ENCODE results near the gene FGF18.

FGF18 gene

GRCh38 chr5:171438738-171439137, 19.3 kb downstream of the FGF18 start:
- no peak overlapping the region for H2AK5ac ChIP-seq (ENCODE audit: low read length, severe bottlenecking)
- no peak overlapping the region for H3K4me2 ChIP-seq (ENCODE audit: low read length, poor library complexity, severe bottlenecking)
- no peak overlapping the region for H4K8ac ChIP-seq (ENCODE audit: low read length)
- no peak overlapping the region for H3K4ac ChIP-seq (ENCODE audit: low read depth in 1 of 2, low read length in 2 of 2)
- 86% methylated on average over 3 of the region's 4 CpGs for WGBS
- no peak overlapping the region for H2BK5ac ChIP-seq (ENCODE audit: low read depth, low read length, poor library complexity, severe bottlenecking)
- no peaks in the 10 kb centered on the region for H3K9me3 ChIP-seq (ENCODE audit: control insufficient read depth, low read length)
- H3K9ac ChIP-seq (ENCODE audit: low read length) = no peak overlapping the region
- no peak overlapping the region for H2BK12ac ChIP-seq (ENCODE audit: low read length in 2 of 2)
- no peak overlapping the region for H3K23ac ChIP-seq (ENCODE audit: low read length in 2 of 2)
- H2BK120ac ChIP-seq (ENCODE audit: low read depth, low read length) = no peak overlapping the region
- peaks cover 2 to 6% of the 10 kb centered on the region in 2 experiments for H3K36me3 ChIP-seq (ENCODE audit: control insufficient read depth in 1 of 2, insufficient read depth in 2 of 2, low read depth in 1 of 2, low read length in 2 of 2)
- no peak for DNase-seq
- no peak overlapping the region for H3K27ac ChIP-seq (ENCODE audit: low read length, poor library complexity, severe bottlenecking)
- peaks cover 0 to 5% of the 10 kb centered on the region in 2 experiments for H3K27me3 ChIP-seq (ENCODE audit: control insufficient read depth in 1 of 2, insufficient read depth in 1 of 2, low read length in 2 of 2)
- H2BK15ac ChIP-seq (ENCODE audit: low read depth, poor library complexity, severe bottlenecking) = no peak overlapping the region
- H3K79me1 ChIP-seq (replicated peaks; ENCODE audit: low read length, poor library complexity, severe bottlenecking) = no peaks in the 10 kb centered on the region
- H3K18ac ChIP-seq (ENCODE audit: low read depth in 1 of 2, low read length in 2 of 2) = no peak overlapping the region
- H3K14ac ChIP-seq (ENCODE audit: low read length in 2 of 2) = no peak overlapping the region
- no peak overlapping the region for H2AFZ ChIP-seq (ENCODE audit: low read depth, low read length)
- no peak overlapping the region for H3K4me3 ChIP-seq (ENCODE audit: insufficient read depth in 1 of 2, low read depth in 1 of 2, low read length in 2 of 2)
- no peak overlapping the region for H4K91ac ChIP-seq (ENCODE audit: low read length)
- peaks cover 12% of the 10 kb centered on the region for H3K4me1 ChIP-seq (ENCODE audit: control insufficient read depth, insufficient read depth, low read depth, low read length)

- H4K91ac ChIP-seq (ENCODE audit: low read length) = peak overlapping the region; percentile 54
- WGBS = 95% methylated on average over 13 of the region's 14 CpGs
- H3K4me2 ChIP-seq (ENCODE audit: low read length, poor library complexity, severe bottlenecking) = no peak overlapping the region
- no peak overlapping the region for H4K8ac ChIP-seq (ENCODE audit: low read length)
- no peaks in the 10 kb centered on the region for H3K9me3 ChIP-seq (ENCODE audit: control insufficient read depth, low read length)
- no peak overlapping the region for H3K14ac ChIP-seq (ENCODE audit: low read length in 2 of 2)
- H2AK5ac ChIP-seq (ENCODE audit: low read length, severe bottlenecking) = no peak overlapping the region
- H2AFZ ChIP-seq (ENCODE audit: low read depth, low read length) = no peak overlapping the region
- H2BK12ac ChIP-seq (ENCODE audit: low read length in 2 of 2) = no peak overlapping the region
- no peak for DNase-seq
- no peaks in the 10 kb centered on the region for H3K79me1 ChIP-seq (replicated peaks; ENCODE audit: low read length, poor library complexity, severe bottlenecking)
- no peak overlapping the region for H3K4me3 ChIP-seq (ENCODE audit: insufficient read depth in 1 of 2, low read depth in 1 of 2, low read length in 2 of 2)
- no peak overlapping the region for H2BK15ac ChIP-seq (ENCODE audit: low read depth, poor library complexity, severe bottlenecking)
- H3K27ac ChIP-seq (ENCODE audit: low read length, poor library complexity, severe bottlenecking) = no peak overlapping the region
- H3K4ac ChIP-seq (ENCODE audit: low read depth in 1 of 2, low read length in 2 of 2) = no peak overlapping the region
- peak overlapping the region in 1 of 2 experiments; percentile 46 for H3K23ac ChIP-seq (ENCODE audit: low read length in 2 of 2)
- H3K36me3 ChIP-seq (ENCODE audit: control insufficient read depth in 1 of 2, insufficient read depth in 2 of 2, low read depth in 1 of 2, low read length in 2 of 2) = peaks cover 2% of the 10 kb centered on the region in 2 experiments
- H2BK5ac ChIP-seq (ENCODE audit: low read depth, low read length, poor library complexity, severe bottlenecking) = no peak overlapping the region
- H3K4me1 ChIP-seq (ENCODE audit: control insufficient read depth, insufficient read depth, low read depth, low read length) = peaks cover 15% of the 10 kb centered on the region
- no peak overlapping the region for H3K18ac ChIP-seq (ENCODE audit: low read depth in 1 of 2, low read length in 2 of 2)
- no peak overlapping the region for H3K9ac ChIP-seq (ENCODE audit: low read length)
- H2BK120ac ChIP-seq (ENCODE audit: low read depth, low read length) = no peak overlapping the region
- H3K27me3 ChIP-seq (ENCODE audit: control insufficient read depth in 1 of 2, insufficient read depth in 1 of 2, low read length in 2 of 2) = peaks cover 0 to 5% of the 10 kb centered on the region in 2 experiments
These were observed 21.9 kb downstream of the FGF18 start for GRCh38 chr5:171441246-171441791.

GRCh38 chr5:171442287-171443042, 23.0 kb downstream of the FGF18 start:
- no peak overlapping the region for H2BK5ac ChIP-seq (ENCODE audit: low read depth, low read length, poor library complexity, severe bottlenecking)
- no peak overlapping the region for H3K27ac ChIP-seq (ENCODE audit: low read length, poor library complexity, severe bottlenecking)
- no peak overlapping the region for H4K91ac ChIP-seq (ENCODE audit: low read length)
- H2AK5ac ChIP-seq (ENCODE audit: low read length, severe bottlenecking) = no peak overlapping the region
- peaks cover 0 to 5% of the 10 kb centered on the region in 2 experiments for H3K27me3 ChIP-seq (ENCODE audit: control insufficient read depth in 1 of 2, insufficient read depth in 1 of 2, low read length in 2 of 2)
- peaks cover 0 to 2% of the 10 kb centered on the region in 2 experiments for H3K36me3 ChIP-seq (ENCODE audit: control insufficient read depth in 1 of 2, insufficient read depth in 2 of 2, low read depth in 1 of 2, low read length in 2 of 2)
- H2BK120ac ChIP-seq (ENCODE audit: low read depth, low read length) = no peak overlapping the region
- H2BK15ac ChIP-seq (ENCODE audit: low read depth, poor library complexity, severe bottlenecking) = no peak overlapping the region
- H2BK12ac ChIP-seq (ENCODE audit: low read length in 2 of 2) = peak overlapping the region in 1 of 2 experiments; percentile 39
- H3K14ac ChIP-seq (ENCODE audit: low read length in 2 of 2) = peak overlapping the region in 1 of 2 experiments; percentile 18
- no peak overlapping the region for H3K4me2 ChIP-seq (ENCODE audit: low read length, poor library complexity, severe bottlenecking)
- H4K8ac ChIP-seq (ENCODE audit: low read length) = peak overlapping the region; percentile 1
- no peak overlapping the region for H3K4me3 ChIP-seq (ENCODE audit: insufficient read depth in 1 of 2, low read depth in 1 of 2, low read length in 2 of 2)
- H3K23ac ChIP-seq (ENCODE audit: low read length in 2 of 2) = no peak overlapping the region
- H3K4me1 ChIP-seq (ENCODE audit: control insufficient read depth, insufficient read depth, low read depth, low read length) = peaks cover 18% of the 10 kb centered on the region
- WGBS = 53% methylated on average over 12 of the region's 13 CpGs
- H3K79me1 ChIP-seq (replicated peaks; ENCODE audit: low read length, poor library complexity, severe bottlenecking) = no peaks in the 10 kb centered on the region
- H3K9ac ChIP-seq (ENCODE audit: low read length) = peak overlapping the region; percentile 8
- no peaks in the 10 kb centered on the region for H3K9me3 ChIP-seq (ENCODE audit: control insufficient read depth, low read length)
- H3K18ac ChIP-seq (ENCODE audit: low read depth in 1 of 2, low read length in 2 of 2) = peak overlapping the region in 1 of 2 experiments; percentile 3
- no peak overlapping the region for H2AFZ ChIP-seq (ENCODE audit: low read depth, low read length)
- no peak overlapping the region for H3K4ac ChIP-seq (ENCODE audit: low read depth in 1 of 2, low read length in 2 of 2)
- DNase-seq = peak; percentile 60

GRCh38 chr5:171444582-171444981, 25.1 kb downstream of the FGF18 start:
- Histone ChIP-seq H3K27me3 (ENCODE audit: control insufficient read depth in 1 of 2, insufficient read depth in 1 of 2, low read length in 2 of 2) (peaks cover 0 to 9% of the 10 kb centered on the region in 2 experiments), H3K4me2 (ENCODE audit: low read length, poor library complexity, severe bottlenecking) (no peak overlapping the region), H3K9ac (ENCODE audit: low read length) (no peak overlapping the region), H2BK5ac (ENCODE audit: low read depth, low read length, poor library complexity, severe bottlenecking) (no peak overlapping the region), H3K23ac (ENCODE audit: low read length in 2 of 2) (no peak overlapping the region), H2BK120ac (ENCODE audit: low read depth, low read length) (no peak overlapping the region), H3K27ac (ENCODE audit: low read length, poor library complexity, severe bottlenecking) (no peak overlapping the region), H3K4ac (ENCODE audit: low read depth in 1 of 2, low read length in 2 of 2) (no peak overlapping the region), H3K4me1 (ENCODE audit: control insufficient read depth, insufficient read depth, low read depth, low read length) (peaks cover 18% of the 10 kb centered on the region), H3K36me3 (ENCODE audit: control insufficient read depth in 1 of 2, insufficient read depth in 2 of 2, low read depth in 1 of 2, low read length in 2 of 2) (peaks cover 0 to 2% of the 10 kb centered on the region in 2 experiments), H2BK12ac (ENCODE audit: low read length in 2 of 2) (no peak overlapping the region), H2AFZ (ENCODE audit: low read depth, low read length) (no peak overlapping the region), H3K9me3 (ENCODE audit: control insufficient read depth, low read length) (no peaks in the 10 kb centered on the region), H3K14ac (ENCODE audit: low read length in 2 of 2) (no peak overlapping the region), H3K79me1 (replicated peaks; ENCODE audit: low read length, poor library complexity, severe bottlenecking) (no peaks in the 10 kb centered on the region), H3K18ac (ENCODE audit: low read depth in 1 of 2, low read length in 2 of 2) (no peak overlapping the region), H2AK5ac (ENCODE audit: low read length, severe bottlenecking) (no peak overlapping the region), H4K91ac (ENCODE audit: low read length) (no peak overlapping the region), H4K8ac (ENCODE audit: low read length) (no peak overlapping the region), H2BK15ac (ENCODE audit: low read depth, poor library complexity, severe bottlenecking) (no peak overlapping the region), H3K4me3 (ENCODE audit: insufficient read depth in 1 of 2, low read depth in 1 of 2, low read length in 2 of 2) (no peak overlapping the region)
- 90% methylated on average over 12 of the region's 12 CpGs for WGBS
- DNase-seq = peak; percentile 31

All from mesenchymal stem cell (in vitro differentiated cells and primary cell).